ENCODE data around the gene PCDH19. TPM values are rescaled to one million over a fixed set of nuclear protein-coding genes. Genes with fewer than 3 reads are reported as not detected.

Gene PCDH19
- total and polyA plus RNA-seq, 2 experiments from 2014 or later, result 1.8 to 3.6 TPM

DNA sequence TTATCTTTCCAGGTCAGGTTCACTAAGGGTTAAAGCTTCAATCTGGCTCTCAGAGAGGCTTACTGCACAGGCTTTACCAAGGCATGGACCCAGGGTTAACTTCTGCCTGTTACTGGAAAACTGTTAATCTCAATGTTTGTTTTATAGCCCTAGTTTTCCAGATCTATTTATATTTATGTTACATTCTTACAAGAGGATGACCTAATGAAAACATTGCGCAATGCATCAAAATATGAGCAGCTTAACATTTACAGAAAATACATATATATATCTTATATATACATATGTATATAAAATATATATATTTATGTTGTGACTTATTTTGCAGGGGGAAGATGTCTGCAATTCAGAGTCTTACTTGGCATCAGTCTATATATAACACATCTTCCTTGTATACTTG, 112.3 kb downstream of the PCDH19 start:
- no peaks in the 10 kb centered on the region for H3K9me3 ChIP-seq (ENCODE audit: low read depth)
- H3K27ac ChIP-seq, result no peak overlapping the region
- WGBS (ENCODE audit: low lambda C conversion rate, missing lambda C conversion rate), result 84% methylated on average over 1 of the region's 1 CpG
- no peaks in the 10 kb centered on the region for H3K36me3 ChIP-seq (replicated peaks; ENCODE audit: insufficient read depth, low read depth)
- H3K4me1 ChIP-seq (ENCODE audit: insufficient read depth), result no peaks in the 10 kb centered on the region
- no peaks in the 10 kb centered on the region for H4K20me1 ChIP-seq (ENCODE audit: insufficient read depth, poor library complexity, severe bottlenecking)
- no peak for DNase-seq (ENCODE audit: low spot score)
- TF ChIP-seq EZH2phosphoT487 (IDR thresholded peaks at IDR 0.05; ENCODE audit: low read depth, severe bottlenecking, unreplicated experiment) (no peak), EZH2 (IDR thresholded peaks at IDR 0.05; ENCODE audit: borderline replicate concordance) (no peak)
- TF ChIP-seq, protein P1, sequence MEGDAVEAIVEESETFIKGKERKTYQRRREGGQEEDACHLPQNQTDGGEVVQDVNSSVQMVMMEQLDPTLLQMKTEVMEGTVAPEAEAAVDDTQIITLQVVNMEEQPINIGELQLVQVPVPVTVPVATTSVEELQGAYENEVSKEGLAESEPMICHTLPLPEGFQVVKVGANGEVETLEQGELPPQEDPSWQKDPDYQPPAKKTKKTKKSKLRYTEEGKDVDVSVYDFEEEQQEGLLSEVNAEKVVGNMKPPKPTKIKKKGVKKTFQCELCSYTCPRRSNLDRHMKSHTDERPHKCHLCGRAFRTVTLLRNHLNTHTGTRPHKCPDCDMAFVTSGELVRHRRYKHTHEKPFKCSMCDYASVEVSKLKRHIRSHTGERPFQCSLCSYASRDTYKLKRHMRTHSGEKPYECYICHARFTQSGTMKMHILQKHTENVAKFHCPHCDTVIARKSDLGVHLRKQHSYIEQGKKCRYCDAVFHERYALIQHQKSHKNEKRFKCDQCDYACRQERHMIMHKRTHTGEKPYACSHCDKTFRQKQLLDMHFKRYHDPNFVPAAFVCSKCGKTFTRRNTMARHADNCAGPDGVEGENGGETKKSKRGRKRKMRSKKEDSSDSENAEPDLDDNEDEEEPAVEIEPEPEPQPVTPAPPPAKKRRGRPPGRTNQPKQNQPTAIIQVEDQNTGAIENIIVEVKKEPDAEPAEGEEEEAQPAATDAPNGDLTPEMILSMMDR (IDR thresholded peaks at IDR 0.05; ENCODE audit: poor library complexity), result no peak
- no peaks in the 10 kb centered on the region for H3K27me3 ChIP-seq
- no peaks in the 10 kb centered on the region for H3K79me2 ChIP-seq
- no peak overlapping the region for H2AFZ ChIP-seq
- no peaks in the 10 kb centered on the region for H3K9me2 ChIP-seq (replicated peaks; ENCODE audit: insufficient read depth)
- H3K4me3 ChIP-seq, result no peak overlapping the region
- H3K4me2 ChIP-seq, result no peak overlapping the region

DNA sequence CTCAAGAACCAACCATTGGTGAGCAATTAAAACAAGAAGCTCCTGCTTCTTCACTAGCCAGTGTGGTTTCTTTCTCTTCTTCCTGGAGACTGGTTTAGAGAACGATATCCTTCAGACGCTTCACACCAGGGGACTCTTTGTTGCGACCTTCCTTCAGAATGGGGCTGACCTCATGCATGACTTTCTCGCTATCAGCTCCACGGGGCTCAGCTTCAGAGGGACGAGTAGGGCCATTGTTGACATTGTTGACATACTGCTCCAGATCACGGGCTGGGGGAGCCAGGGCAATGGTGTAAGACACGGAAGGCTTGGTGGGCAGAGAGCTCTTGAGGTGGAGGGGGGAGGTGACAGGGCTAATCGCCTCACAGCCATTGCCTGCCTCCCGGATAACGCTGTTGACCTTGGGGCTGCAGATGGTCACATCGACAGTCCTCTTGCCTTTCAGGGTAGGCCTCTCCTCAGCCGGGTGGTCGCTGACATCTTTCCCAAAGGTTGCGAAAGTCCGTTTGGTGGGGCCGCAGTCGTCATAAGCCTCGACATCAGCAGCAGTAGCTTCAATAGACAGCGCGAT, 113.8 kb downstream of the PCDH19 start:
- H3K4me3 ChIP-seq, result no peak overlapping the region
- no peak overlapping the region for H3K27ac ChIP-seq
- no peaks in the 10 kb centered on the region for H3K36me3 ChIP-seq (replicated peaks; ENCODE audit: insufficient read depth, low read depth)
- DNase-seq (ENCODE audit: low spot score), result no peak
- H3K4me2 ChIP-seq, result no peak overlapping the region
- no peaks in the 10 kb centered on the region for H3K9me3 ChIP-seq (ENCODE audit: low read depth)
- 75% methylated on average over 21 of the region's 21 CpGs for WGBS (ENCODE audit: low lambda C conversion rate, missing lambda C conversion rate)
- no peak for TF ChIP-seq EZH2phosphoT487 (IDR thresholded peaks at IDR 0.05; ENCODE audit: low read depth, severe bottlenecking, unreplicated experiment)
- TF ChIP-seq EZH2 (IDR thresholded peaks at IDR 0.05; ENCODE audit: borderline replicate concordance), result no peak
- TF ChIP-seq, protein P1 (IDR thresholded peaks at IDR 0.05; ENCODE audit: poor library complexity), result no peak
- no peaks in the 10 kb centered on the region for H4K20me1 ChIP-seq (ENCODE audit: insufficient read depth, poor library complexity, severe bottlenecking)
- H3K4me1 ChIP-seq (ENCODE audit: insufficient read depth), result no peaks in the 10 kb centered on the region
- H3K79me2 ChIP-seq, result no peaks in the 10 kb centered on the region
- H3K27me3 ChIP-seq, result no peaks in the 10 kb centered on the region
- no peak overlapping the region for H2AFZ ChIP-seq
- no peaks in the 10 kb centered on the region for H3K9me2 ChIP-seq (replicated peaks; ENCODE audit: insufficient read depth)

GRCh38 chrX:100294965-100295364, 115.1 kb downstream of the PCDH19 start:
- 74% methylated on average over 4 of the region's 4 CpGs for WGBS (ENCODE audit: low lambda C conversion rate, missing lambda C conversion rate)
- no peaks in the 10 kb centered on the region for H4K20me1 ChIP-seq (ENCODE audit: insufficient read depth, poor library complexity, severe bottlenecking)
- TF ChIP-seq EZH2 (IDR thresholded peaks at IDR 0.05; ENCODE audit: borderline replicate concordance), result no peak
- TF ChIP-seq, protein P1 (IDR thresholded peaks at IDR 0.05; ENCODE audit: poor library complexity), result no peak
- TF ChIP-seq EZH2phosphoT487 (IDR thresholded peaks at IDR 0.05; ENCODE audit: low read depth, severe bottlenecking, unreplicated experiment), result no peak
- DNase-seq (ENCODE audit: low spot score), result no peak
- no peak overlapping the region for H3K4me2 ChIP-seq
- H3K4me1 ChIP-seq (ENCODE audit: insufficient read depth), result no peaks in the 10 kb centered on the region
- no peaks in the 10 kb centered on the region for H3K9me2 ChIP-seq (replicated peaks; ENCODE audit: insufficient read depth)
- H3K79me2 ChIP-seq, result no peaks in the 10 kb centered on the region
- H2AFZ ChIP-seq, result no peak overlapping the region
- no peaks in the 10 kb centered on the region for H3K27me3 ChIP-seq
- H3K4me3 ChIP-seq, result no peak overlapping the region
- no peaks in the 10 kb centered on the region for H3K36me3 ChIP-seq (replicated peaks; ENCODE audit: insufficient read depth, low read depth)
- H3K27ac ChIP-seq, result no peak overlapping the region
- no peaks in the 10 kb centered on the region for H3K9me3 ChIP-seq (ENCODE audit: low read depth)
